ENCODE measurements around the gene NADSYN1.

Gene NADSYN1

DNA sequence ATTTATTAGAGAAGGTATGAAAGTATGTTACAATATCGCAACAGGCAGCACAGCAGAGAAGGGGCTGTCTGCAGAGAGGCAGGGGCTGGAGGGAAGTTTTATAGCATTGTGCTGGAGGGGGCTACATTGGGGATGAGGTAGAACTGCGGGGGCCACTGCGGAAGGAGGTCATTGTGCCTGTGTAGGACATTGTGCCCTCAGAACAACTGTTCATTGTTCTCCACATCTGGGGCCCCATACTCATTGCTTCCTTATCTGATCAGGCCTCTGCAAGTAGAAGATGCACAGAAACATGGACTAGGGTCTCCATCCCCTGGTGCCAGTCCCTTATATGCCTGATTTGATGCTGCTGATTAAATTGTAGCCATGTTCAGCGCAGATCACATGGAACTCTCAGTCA, 12.1 kb downstream of the NADSYN1 start:
- Histone ChIP-seq H3K14ac (ENCODE audit: low read length in 2 of 2) (no peak overlapping the region), H2BK5ac (ENCODE audit: low read depth, low read length, poor library complexity, severe bottlenecking) (no peak overlapping the region), H3K27ac (ENCODE audit: low read length, poor library complexity, severe bottlenecking) (no peak overlapping the region), H3K4me1 (ENCODE audit: control insufficient read depth, insufficient read depth, low read depth, low read length) (peaks cover 3% of the 10 kb centered on the region), H4K91ac (ENCODE audit: low read length) (no peak overlapping the region), H3K23ac (ENCODE audit: low read length in 2 of 2) (no peak overlapping the region), H3K36me3 (ENCODE audit: control insufficient read depth in 1 of 2, insufficient read depth in 2 of 2, low read depth in 1 of 2, low read length in 2 of 2) (peaks cover 53 to 71% of the 10 kb centered on the region in 2 experiments), H2BK15ac (ENCODE audit: low read depth, poor library complexity, severe bottlenecking) (no peak overlapping the region), H3K18ac (ENCODE audit: low read depth in 1 of 2, low read length in 2 of 2) (no peak overlapping the region), H3K27me3 (ENCODE audit: control insufficient read depth in 1 of 2, insufficient read depth in 1 of 2, low read length in 2 of 2) (no peaks in the 10 kb centered on the region), H2BK12ac (ENCODE audit: low read length in 2 of 2) (no peak overlapping the region), H2AFZ (ENCODE audit: low read depth, low read length) (no peak overlapping the region), H3K4ac (ENCODE audit: low read depth in 1 of 2, low read length in 2 of 2) (no peak overlapping the region), H2BK120ac (ENCODE audit: low read depth, low read length) (no peak overlapping the region), H4K8ac (ENCODE audit: low read length) (no peak overlapping the region), H2AK5ac (ENCODE audit: low read length, severe bottlenecking) (no peak overlapping the region), H3K9me3 (ENCODE audit: control insufficient read depth, low read length) (no peaks in the 10 kb centered on the region), H3K79me1 (replicated peaks; ENCODE audit: low read length, poor library complexity, severe bottlenecking) (peaks cover 24% of the 10 kb centered on the region), H3K4me2 (ENCODE audit: low read length, poor library complexity, severe bottlenecking) (no peak overlapping the region), H3K9ac (ENCODE audit: low read length) (no peak overlapping the region), H3K4me3 (ENCODE audit: insufficient read depth in 1 of 2, low read depth in 1 of 2, low read length in 2 of 2) (no peak overlapping the region)
- no peak for DNase-seq
- WGBS: over 99% methylated on average over 4 of the region's 4 CpGs

- Histone ChIP-seq H2BK12ac (ENCODE audit: low read length in 2 of 2) (no peak overlapping the region), H3K9ac (ENCODE audit: low read length) (no peak overlapping the region), H2BK15ac (ENCODE audit: low read depth, poor library complexity, severe bottlenecking) (no peak overlapping the region), H3K23ac (ENCODE audit: low read length in 2 of 2) (no peak overlapping the region), H3K27me3 (ENCODE audit: control insufficient read depth in 1 of 2, insufficient read depth in 1 of 2, low read length in 2 of 2) (no peaks in the 10 kb centered on the region), H2BK120ac (ENCODE audit: low read depth, low read length) (no peak overlapping the region), H3K4me1 (ENCODE audit: control insufficient read depth, insufficient read depth, low read depth, low read length) (peaks cover 3% of the 10 kb centered on the region), H3K14ac (ENCODE audit: low read length in 2 of 2) (no peak overlapping the region), H3K18ac (ENCODE audit: low read depth in 1 of 2, low read length in 2 of 2) (no peak overlapping the region), H4K91ac (ENCODE audit: low read length) (no peak overlapping the region), H2AFZ (ENCODE audit: low read depth, low read length) (no peak overlapping the region), H4K8ac (ENCODE audit: low read length) (no peak overlapping the region), H3K79me1 (replicated peaks; ENCODE audit: low read length, poor library complexity, severe bottlenecking) (peaks cover 23% of the 10 kb centered on the region), H3K36me3 (ENCODE audit: control insufficient read depth in 1 of 2, insufficient read depth in 2 of 2, low read depth in 1 of 2, low read length in 2 of 2) (peaks cover 52 to 63% of the 10 kb centered on the region in 2 experiments), H3K4me3 (ENCODE audit: insufficient read depth in 1 of 2, low read depth in 1 of 2, low read length in 2 of 2) (no peak overlapping the region), H3K4me2 (ENCODE audit: low read length, poor library complexity, severe bottlenecking) (no peak overlapping the region), H2BK5ac (ENCODE audit: low read depth, low read length, poor library complexity, severe bottlenecking) (no peak overlapping the region), H3K9me3 (ENCODE audit: control insufficient read depth, low read length) (no peaks in the 10 kb centered on the region), H2AK5ac (ENCODE audit: low read length, severe bottlenecking) (no peak overlapping the region), H3K4ac (ENCODE audit: low read depth in 1 of 2, low read length in 2 of 2) (no peak overlapping the region), H3K27ac (ENCODE audit: low read length, poor library complexity, severe bottlenecking) (no peak overlapping the region)
- DNase-seq: no peak
- 92% methylated on average over 9 of the region's 9 CpGs for WGBS
Measured at GRCh38 chr11:71466358-71466757, 13.4 kb downstream of the NADSYN1 start.

DNA sequence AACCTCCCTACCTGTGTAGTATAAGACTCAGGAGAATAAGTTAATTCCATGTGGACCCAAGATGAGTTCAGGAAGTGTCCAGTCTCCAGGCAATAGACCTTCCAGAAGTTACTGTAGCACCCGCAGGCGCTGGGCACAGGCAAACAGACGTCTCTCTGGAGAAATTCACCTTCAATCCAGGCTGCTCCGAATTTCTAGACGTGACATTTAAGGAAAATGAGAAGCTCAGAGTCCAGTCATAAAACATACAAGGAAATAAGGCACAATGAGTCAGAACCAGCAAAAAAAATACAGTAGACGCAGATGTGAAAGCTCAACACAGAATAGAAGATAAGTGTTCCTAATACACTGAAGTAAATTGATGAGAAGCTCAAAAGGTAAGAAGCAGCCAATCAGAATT, 14.2 kb downstream of the NADSYN1 start:
- no peak overlapping the region for H3K18ac ChIP-seq (ENCODE audit: low read depth in 1 of 2, low read length in 2 of 2)
- no peak overlapping the region for H2BK5ac ChIP-seq (ENCODE audit: low read depth, low read length, poor library complexity, severe bottlenecking)
- 98% methylated on average over 5 of the region's 6 CpGs for WGBS
- no peak for DNase-seq
- H3K4me2 ChIP-seq (ENCODE audit: low read length, poor library complexity, severe bottlenecking): no peak overlapping the region
- H2AFZ ChIP-seq (ENCODE audit: low read depth, low read length): no peak overlapping the region
- no peak overlapping the region for H3K27ac ChIP-seq (ENCODE audit: low read length, poor library complexity, severe bottlenecking)
- H3K9me3 ChIP-seq (ENCODE audit: control insufficient read depth, low read length): no peaks in the 10 kb centered on the region
- peaks cover 3% of the 10 kb centered on the region for H3K4me1 ChIP-seq (ENCODE audit: control insufficient read depth, insufficient read depth, low read depth, low read length)
- no peak overlapping the region for H3K9ac ChIP-seq (ENCODE audit: low read length)
- H3K4me3 ChIP-seq (ENCODE audit: insufficient read depth in 1 of 2, low read depth in 1 of 2, low read length in 2 of 2): no peak overlapping the region
- no peak overlapping the region for H4K8ac ChIP-seq (ENCODE audit: low read length)
- H2AK5ac ChIP-seq (ENCODE audit: low read length, severe bottlenecking): no peak overlapping the region
- H4K91ac ChIP-seq (ENCODE audit: low read length): no peak overlapping the region
- H3K36me3 ChIP-seq (ENCODE audit: control insufficient read depth in 1 of 2, insufficient read depth in 2 of 2, low read depth in 1 of 2, low read length in 2 of 2): peaks cover 50 to 65% of the 10 kb centered on the region in 2 experiments
- no peak overlapping the region for H2BK120ac ChIP-seq (ENCODE audit: low read depth, low read length)
- no peak overlapping the region for H3K4ac ChIP-seq (ENCODE audit: low read depth in 1 of 2, low read length in 2 of 2)
- H3K27me3 ChIP-seq (ENCODE audit: control insufficient read depth in 1 of 2, insufficient read depth in 1 of 2, low read length in 2 of 2): no peaks in the 10 kb centered on the region
- no peak overlapping the region for H2BK12ac ChIP-seq (ENCODE audit: low read length in 2 of 2)
- H3K79me1 ChIP-seq (replicated peaks; ENCODE audit: low read length, poor library complexity, severe bottlenecking): peaks cover 24% of the 10 kb centered on the region
- H3K23ac ChIP-seq (ENCODE audit: low read length in 2 of 2): no peak overlapping the region
- no peak overlapping the region for H3K14ac ChIP-seq (ENCODE audit: low read length in 2 of 2)
- H2BK15ac ChIP-seq (ENCODE audit: low read depth, poor library complexity, severe bottlenecking): no peak overlapping the region

DNA sequence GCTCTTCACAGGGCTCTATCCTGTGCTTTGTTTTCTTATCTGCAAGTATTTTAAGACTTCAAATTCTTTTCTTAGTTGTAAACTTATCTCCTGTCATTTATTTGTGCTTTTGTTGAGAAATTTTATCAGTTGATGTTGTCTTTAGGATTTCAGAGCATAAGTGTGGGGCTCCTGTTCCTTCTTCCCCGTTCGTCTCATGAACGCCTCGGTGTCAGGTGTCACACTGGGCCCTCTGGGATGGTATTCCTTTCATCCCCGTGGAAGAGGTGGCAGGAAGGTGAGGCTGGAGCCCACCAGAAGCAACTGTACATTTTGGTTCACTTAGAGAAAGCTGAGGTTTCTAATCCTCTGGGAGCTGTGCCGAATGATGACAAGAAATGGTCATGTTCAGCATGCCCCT, 17.9 kb downstream of the NADSYN1 start:
- Histone ChIP-seq H3K9ac (ENCODE audit: low read length) (no peak overlapping the region), H3K79me1 (replicated peaks; ENCODE audit: low read length, poor library complexity, severe bottlenecking) (peaks cover 7% of the 10 kb centered on the region), H3K4me1 (ENCODE audit: control insufficient read depth, insufficient read depth, low read depth, low read length) (peaks cover 3% of the 10 kb centered on the region), H3K36me3 (ENCODE audit: control insufficient read depth in 1 of 2, insufficient read depth in 2 of 2, low read depth in 1 of 2, low read length in 2 of 2) (peaks cover 61 to 75% of the 10 kb centered on the region in 2 experiments), H3K18ac (ENCODE audit: low read depth in 1 of 2, low read length in 2 of 2) (no peak overlapping the region), H3K23ac (ENCODE audit: low read length in 2 of 2) (no peak overlapping the region), H2BK120ac (ENCODE audit: low read depth, low read length) (no peak overlapping the region), H3K4ac (ENCODE audit: low read depth in 1 of 2, low read length in 2 of 2) (no peak overlapping the region), H3K27ac (ENCODE audit: low read length, poor library complexity, severe bottlenecking) (no peak overlapping the region), H3K4me3 (ENCODE audit: insufficient read depth in 1 of 2, low read depth in 1 of 2, low read length in 2 of 2) (no peak overlapping the region), H2AFZ (ENCODE audit: low read depth, low read length) (no peak overlapping the region), H3K14ac (ENCODE audit: low read length in 2 of 2) (no peak overlapping the region), H2BK15ac (ENCODE audit: low read depth, poor library complexity, severe bottlenecking) (no peak overlapping the region), H2AK5ac (ENCODE audit: low read length, severe bottlenecking) (no peak overlapping the region), H3K4me2 (ENCODE audit: low read length, poor library complexity, severe bottlenecking) (no peak overlapping the region), H4K91ac (ENCODE audit: low read length) (no peak overlapping the region), H3K27me3 (ENCODE audit: control insufficient read depth in 1 of 2, insufficient read depth in 1 of 2, low read length in 2 of 2) (no peaks in the 10 kb centered on the region), H3K9me3 (ENCODE audit: control insufficient read depth, low read length) (no peaks in the 10 kb centered on the region), H2BK12ac (ENCODE audit: low read length in 2 of 2) (no peak overlapping the region), H4K8ac (ENCODE audit: low read length) (no peak overlapping the region), H2BK5ac (ENCODE audit: low read depth, low read length, poor library complexity, severe bottlenecking) (no peak overlapping the region)
- no peak for DNase-seq
- 81% methylated on average over 6 of the region's 6 CpGs for WGBS
